OCI-LY3 (cell line): ENCODE results near the gene ACTMAP.
"Not testable (repeated sequence)": the region's sequence is repeated elsewhere in the genome, so short reads cannot be mapped to it uniquely, and the experiment has no call there.

Experiments used
- CTCF ChIP-seq: fragments of 200-600, 300-600 bp; sonication (generic); IDR thresholded peaks from 2 replicates; pipeline ENCODE4 v1.5.1; 2014; ENCODE audit warnings: antibody characterized with exemption, low read length, low read depth
- EZH2phosphoT487 ChIP-seq: fragments of 200-600 bp; shearing (Covaris generic); IDR thresholded peaks from 2 replicates; pipeline ENCODE4 v1.6.1; 2018; ENCODE audit warnings: antibody characterized with exemption, mixed run types, low read depth

GRCh38 chr19:40784146-40784545, 33.9 kb upstream of the ACTMAP start:
- TF ChIP-seq CTCF, EZH2phosphoT487: not testable (repeated sequence)
